Left lung (tissue), 10 donors: ENCODE results near the gene EHD1. TPM values are rescaled to one million over a fixed set of nuclear protein-coding genes. Genes with fewer than 3 reads are reported as not detected.

Experiments
- ATAC-seq: fragments of 200-7000 bp; cut with Tn5 transposase; one replicate; pipeline ENCODE4 v1.9.1; 2020; ENCODE audit warnings: moderate library complexity
- DNase-seq, 4 donors: peaks; one replicate each; pipeline ENCODE4 v3.0.0-alpha.2; 2013 to 2020
- H3K27ac ChIP-seq, 2 donors: fragments of 200-600 bp; sonication (generic) in 1 of 2; one replicate each; pipeline versions ENCODE4 v1.5.0 to v1.8.0; 2020 to 2021
- H3K27me3 ChIP-seq, 2 donors: fragments of 200-600 bp; sonication (generic) in 1 of 2; one replicate each; pipeline versions ENCODE4 v1.5.0 to v1.8.0; 2020 to 2021
- H3K36me3 ChIP-seq, 2 donors: fragments of 200-600 bp; sonication (generic) in 1 of 2; one replicate each; pipeline versions ENCODE4 v1.5.0 to v1.8.0; 2020 to 2021
- H3K4me1 ChIP-seq, 2 donors: fragments of 200-600 bp; one replicate each; pipeline ENCODE4 v1.8.0; 2021
- H3K4me3 ChIP-seq, 2 donors: fragments of 200-600 bp; sonication (generic) in 1 of 2; one replicate each; pipeline versions ENCODE4 v1.5.0 to v1.8.0; 2020 to 2021; ENCODE audit warnings: mild to moderate bottlenecking in 1 of 2
- H3K9me3 ChIP-seq, 2 donors: fragments of 200-600 bp; sonication (generic) in 1 of 2; one replicate each; pipeline versions ENCODE4 v1.5.0 to v1.8.0; 2020 to 2021
- intact Hi-C, 2 donors: fragments of 100-400 bp; cut with DNase I; formaldehyde crosslinking; loops; one replicate each; pipeline versions ENCODE4 v1.11.2 to v1.14.2; 2022
- polyA plus RNA-seq, 6 donors: library from polyadenylated mRNA; unstranded; fragments of 120-200 nt; gene quantifications; one replicate each; pipeline ENCODE4 v1.2.1, GENCODE V29; 2013; ENCODE audit not compliant: insufficient read length in 6 of 6
- total RNA-seq, 2 donors: library from RNA; stranded (reverse); fragmentation: NEBNext Ultra II Directional; extraction: Animal tissue kit (Norgen Biotek cat#: 25700); gene quantifications; one replicate each; pipeline ENCODE4 v1.2.1, GENCODE V29; 2021
- TF ChIP-seq, protein P1 (sequence below), 2 donors: fragments of 200-600 bp; sonication (generic) in 1 of 2; IDR thresholded peaks; one replicate each; pipeline versions ENCODE4 v1.5.0 to v1.8.0; 2021; ENCODE audit warnings: antibody characterized with exemption in 2 of 2
- donor health status: DM: no; HTN: yes; CAD: no.
- donor health status: DM: no; HTN: no; CAD: no.

Gene EHD1
- total and polyA plus RNA-seq, 8 donors: 44.7 to 153 (median 55.4) TPM

DNA sequence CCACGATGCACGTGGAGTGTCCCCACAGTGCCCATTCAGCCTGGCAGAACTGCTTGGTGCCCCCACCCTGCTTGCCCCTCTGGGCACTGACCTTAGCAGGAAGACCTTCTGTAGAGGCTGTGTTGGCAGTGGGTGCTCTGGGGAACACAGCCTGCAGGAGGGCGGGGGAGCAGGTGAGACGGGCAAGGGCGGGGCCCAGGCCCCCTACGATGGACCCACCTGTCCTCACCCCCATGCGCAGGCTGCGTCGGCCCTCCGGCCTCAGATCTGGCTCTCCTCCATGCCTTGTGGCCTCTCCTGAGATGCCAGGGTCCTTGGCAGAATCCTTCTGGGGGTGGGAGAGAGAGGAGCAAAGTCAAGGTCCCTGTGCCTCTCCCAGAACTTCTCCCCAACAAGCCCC is 44.9 kb downstream of the EHD1 start:
- intact Hi-C loops: no loop called here
- Histone ChIP-seq H3K9me3 (no peaks in the 10 kb centered on the region), H3K27me3 (no peaks in the 10 kb centered on the region), H3K4me3 (no peak overlapping the region), H3K36me3 (peaks cover 0 to 55% of the 10 kb centered on the region in 2 donors), H3K27ac (no peak overlapping the region), H3K4me1 (no peaks in the 10 kb centered on the region)
- no peak for ATAC-seq
- TF ChIP-seq, protein P1, sequence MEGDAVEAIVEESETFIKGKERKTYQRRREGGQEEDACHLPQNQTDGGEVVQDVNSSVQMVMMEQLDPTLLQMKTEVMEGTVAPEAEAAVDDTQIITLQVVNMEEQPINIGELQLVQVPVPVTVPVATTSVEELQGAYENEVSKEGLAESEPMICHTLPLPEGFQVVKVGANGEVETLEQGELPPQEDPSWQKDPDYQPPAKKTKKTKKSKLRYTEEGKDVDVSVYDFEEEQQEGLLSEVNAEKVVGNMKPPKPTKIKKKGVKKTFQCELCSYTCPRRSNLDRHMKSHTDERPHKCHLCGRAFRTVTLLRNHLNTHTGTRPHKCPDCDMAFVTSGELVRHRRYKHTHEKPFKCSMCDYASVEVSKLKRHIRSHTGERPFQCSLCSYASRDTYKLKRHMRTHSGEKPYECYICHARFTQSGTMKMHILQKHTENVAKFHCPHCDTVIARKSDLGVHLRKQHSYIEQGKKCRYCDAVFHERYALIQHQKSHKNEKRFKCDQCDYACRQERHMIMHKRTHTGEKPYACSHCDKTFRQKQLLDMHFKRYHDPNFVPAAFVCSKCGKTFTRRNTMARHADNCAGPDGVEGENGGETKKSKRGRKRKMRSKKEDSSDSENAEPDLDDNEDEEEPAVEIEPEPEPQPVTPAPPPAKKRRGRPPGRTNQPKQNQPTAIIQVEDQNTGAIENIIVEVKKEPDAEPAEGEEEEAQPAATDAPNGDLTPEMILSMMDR (IDR thresholded peaks at IDR 0.05): no peak
- no peak for DNase-seq

DNA sequence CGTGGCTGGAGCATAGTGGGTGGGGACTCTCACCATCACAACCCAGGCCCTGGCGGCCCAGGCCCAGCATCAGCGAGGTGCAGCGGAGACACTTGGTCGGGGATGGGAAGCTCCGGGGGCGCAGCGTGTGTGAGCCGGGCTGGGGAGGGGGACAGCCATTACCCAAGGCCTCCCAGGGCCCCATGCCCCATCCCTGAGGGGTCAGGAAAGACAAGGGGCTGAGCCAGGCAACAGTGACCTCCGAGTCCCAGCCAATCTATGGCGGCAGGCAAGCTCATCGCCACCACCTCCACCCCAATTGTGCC is 45.3 kb downstream of the EHD1 start:
- H3K36me3 ChIP-seq: peaks cover 0 to 51% of the 10 kb centered on the region in 2 donors
- TF ChIP-seq, protein P1 (IDR thresholded peaks at IDR 0.05): no peak
- no peak for ATAC-seq
- no peak overlapping the region for H3K27ac ChIP-seq
- no peak overlapping the region for H3K4me3 ChIP-seq
- no peaks in the 10 kb centered on the region for H3K4me1 ChIP-seq
- no peaks in the 10 kb centered on the region for H3K9me3 ChIP-seq
- intact Hi-C loops: no loop called here
- no peaks in the 10 kb centered on the region for H3K27me3 ChIP-seq
- no peak for DNase-seq

DNA sequence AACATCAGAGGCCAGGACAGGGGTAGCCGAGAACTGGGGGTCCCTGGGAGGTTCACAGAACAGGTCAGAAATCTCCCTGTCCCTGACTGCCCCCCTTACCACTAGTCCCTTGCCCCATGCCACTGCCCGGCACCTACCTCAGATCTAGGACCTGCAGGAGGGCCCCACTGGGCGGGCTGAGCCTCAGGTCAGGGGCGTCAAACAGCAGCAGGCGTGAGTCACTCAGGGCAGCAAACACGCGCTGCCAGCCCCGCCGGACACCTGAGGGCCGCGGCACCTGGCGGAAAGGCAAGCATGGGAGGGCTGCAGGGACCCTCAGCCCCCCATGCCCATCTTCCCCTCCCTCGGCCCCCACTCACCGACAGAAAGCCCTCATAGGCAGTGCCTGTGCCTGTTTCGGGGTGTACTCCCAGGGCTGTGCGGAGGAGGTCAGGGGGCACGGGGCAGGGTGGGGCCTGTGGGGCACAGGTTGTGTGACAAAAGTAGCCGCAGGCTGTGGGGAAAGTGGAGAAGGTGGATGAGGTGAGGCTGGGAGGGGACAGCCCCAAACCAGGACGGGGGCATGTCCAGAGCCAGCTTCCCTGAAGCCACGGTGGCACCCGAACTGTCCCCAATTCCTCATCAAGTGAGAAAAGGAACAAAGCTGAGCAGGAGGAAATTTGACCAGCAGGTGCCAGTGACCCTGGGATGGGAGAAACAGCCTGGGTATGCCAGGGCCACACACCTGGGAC is 45.8 kb downstream of the EHD1 start:
- no peak for ATAC-seq
- Histone ChIP-seq H3K36me3 (peaks cover 0 to 49% of the 10 kb centered on the region in 2 donors), H3K27me3 (no peaks in the 10 kb centered on the region), H3K4me1 (no peaks in the 10 kb centered on the region), H3K9me3 (no peaks in the 10 kb centered on the region), H3K27ac (no peak overlapping the region), H3K4me3 (no peak overlapping the region)
- no peak for DNase-seq
- TF ChIP-seq, protein P1 (IDR thresholded peaks at IDR 0.05): no peak
- intact Hi-C loops: no loop called here

DNA sequence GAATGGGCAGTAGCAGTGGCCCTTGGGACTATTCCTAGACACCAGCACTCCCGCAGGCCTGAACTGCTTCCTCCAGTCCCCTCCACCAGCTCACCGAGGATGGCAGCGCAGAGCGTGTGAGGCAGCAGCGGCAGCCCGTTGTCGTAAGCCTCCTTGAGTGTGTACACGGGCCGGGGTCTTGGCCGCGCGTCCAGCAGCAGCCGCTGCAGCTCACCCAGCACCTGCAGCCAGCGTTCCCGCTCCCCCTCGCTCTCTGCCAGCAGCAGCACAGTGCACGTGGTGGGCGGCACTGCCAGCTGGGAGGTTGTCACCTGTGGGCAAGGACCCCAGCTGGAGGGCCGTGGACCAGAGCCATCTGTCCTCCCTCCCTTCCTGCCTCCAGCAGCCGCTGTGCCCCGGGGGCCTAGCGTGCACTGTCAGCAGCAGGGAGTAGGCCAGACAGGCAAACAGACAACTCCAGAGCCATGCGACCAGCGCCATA is 47.0 kb downstream of the EHD1 start:
- Histone ChIP-seq H3K27me3 (no peaks in the 10 kb centered on the region), H3K4me1 (no peaks in the 10 kb centered on the region), H3K9me3 (no peaks in the 10 kb centered on the region), H3K27ac (no peak overlapping the region), H3K4me3 (no peak overlapping the region), H3K36me3 (peaks cover 0 to 60% of the 10 kb centered on the region in 2 donors)
- ATAC-seq (no peak), DNase-seq (no peak)
- TF ChIP-seq, protein P1 (IDR thresholded peaks at IDR 0.05): no peak
- intact Hi-C loops: no loop called here

DNA sequence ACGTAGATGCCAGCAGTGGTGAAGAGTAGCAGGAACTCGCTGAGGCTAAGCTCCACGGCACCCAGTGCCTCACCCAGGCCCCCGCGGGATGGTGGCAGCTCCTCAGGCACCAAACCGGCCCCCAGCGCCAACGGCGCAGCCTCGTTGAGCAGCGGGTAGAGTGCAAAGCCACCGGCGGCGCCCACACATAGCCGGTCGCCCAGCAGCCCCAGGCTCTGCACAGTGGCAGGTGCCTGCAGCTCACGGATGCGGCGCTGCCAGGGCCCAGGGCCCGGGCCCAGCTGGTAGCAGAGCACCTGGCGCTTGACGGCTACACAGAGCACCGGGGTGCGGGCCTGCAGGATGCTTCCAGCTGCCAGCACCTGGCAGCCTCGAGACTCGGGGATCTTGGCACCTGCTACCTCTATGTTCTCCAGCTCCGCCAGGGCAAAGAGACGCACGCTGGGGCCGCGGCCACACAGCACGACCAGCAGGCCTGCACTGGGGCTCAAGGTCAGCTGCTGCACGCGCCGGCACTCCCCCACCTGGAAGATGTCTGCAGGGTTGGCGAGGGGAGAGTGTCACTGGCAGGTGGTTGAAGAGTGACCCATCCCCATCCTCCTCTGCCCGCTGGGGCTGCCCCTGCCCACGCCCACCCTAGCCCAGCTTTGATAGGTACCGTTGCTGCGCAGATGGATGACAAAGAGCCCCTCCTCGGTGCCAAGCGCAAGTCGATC is 48.7 kb downstream of the EHD1 start:
- H3K27me3 ChIP-seq: no peaks in the 10 kb centered on the region
- TF ChIP-seq, protein P1 (IDR thresholded peaks at IDR 0.05): no peak
- no peak for DNase-seq
- peaks cover 0 to 61% of the 10 kb centered on the region in 2 donors for H3K36me3 ChIP-seq
- ATAC-seq: no peak
- H3K4me3 ChIP-seq: no peak overlapping the region
- H3K9me3 ChIP-seq: no peaks in the 10 kb centered on the region
- intact Hi-C loops: no loop called here
- no peaks in the 10 kb centered on the region for H3K4me1 ChIP-seq
- H3K27ac ChIP-seq: no peak overlapping the region
